RKO (cell line): Measurements from ENCODE around the gene NRIP1.
"Not testable (repeated sequence)": the region's sequence is repeated elsewhere in the genome, so short reads cannot be mapped to it uniquely, and the experiment has no call there.

Source experiments
- DNase-seq: peaks from one replicate; pipeline ENCODE4 v3.0.0-alpha.2; 2016; ENCODE audit warnings: low spot score

The NRIP1 gene

DNA sequence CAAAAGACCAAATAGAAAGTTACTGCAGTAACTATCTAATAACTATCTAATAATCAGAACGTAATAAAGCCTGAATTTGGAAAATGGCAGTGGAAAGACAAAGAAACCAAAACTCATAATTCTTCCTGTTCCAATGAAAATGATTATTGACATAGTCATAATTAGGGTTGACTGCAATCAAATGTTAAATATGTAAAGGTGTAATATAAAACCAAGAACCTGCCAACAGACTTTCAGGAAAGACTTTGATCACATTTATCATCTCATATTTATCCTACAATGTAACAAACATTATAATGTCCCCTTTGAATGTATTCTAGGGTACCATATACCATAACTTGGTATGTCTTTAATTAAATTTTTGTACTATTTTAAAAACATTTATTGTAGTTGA lies 26.9 kb downstream of the NRIP1 start:
- no peak for DNase-seq

DNA sequence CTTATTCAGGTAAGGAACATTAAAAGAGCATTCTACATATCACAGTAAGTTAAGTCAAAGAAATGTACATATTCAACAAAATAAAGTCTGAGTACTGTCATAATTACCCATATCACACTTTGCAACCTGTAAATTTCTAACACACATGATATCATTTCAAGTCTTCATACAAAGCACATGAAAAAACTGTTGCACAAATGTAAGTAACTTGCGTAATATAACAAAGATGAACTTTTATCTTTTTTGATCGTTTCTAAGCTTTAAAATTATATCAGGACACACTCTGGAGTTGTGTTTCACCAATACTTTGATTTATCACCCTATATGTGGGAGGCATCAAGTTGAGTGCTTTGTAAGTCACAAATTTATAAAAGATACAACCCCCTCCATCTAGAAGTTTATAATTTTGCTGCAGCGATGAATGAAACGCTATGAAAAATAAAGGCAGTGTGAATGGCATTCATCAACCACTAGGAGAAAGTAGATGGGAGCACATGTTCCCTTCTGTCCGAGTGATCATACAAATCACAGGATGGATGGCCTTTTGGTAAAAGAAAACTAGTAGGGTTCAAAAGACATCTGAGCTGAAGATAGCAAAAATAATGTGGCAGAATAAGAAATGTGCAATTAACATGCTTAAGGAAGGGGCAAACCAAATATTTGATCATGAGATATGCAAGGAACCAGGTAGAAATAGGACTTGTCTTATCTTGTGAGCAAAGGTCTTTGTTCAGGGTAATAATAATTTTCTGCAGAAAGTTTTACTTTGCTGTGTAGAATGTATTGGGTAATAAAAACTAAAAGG lies 27.5 kb downstream of the NRIP1 start:
- no peak for DNase-seq

GRCh38 chr21:15036189-15036588 lies 28.6 kb downstream of the NRIP1 start:
- DNase-seq, result no peak

GRCh38 chr21:15034126-15034853 lies 30.5 kb downstream of the NRIP1 start:
- no peak for DNase-seq

DNA sequence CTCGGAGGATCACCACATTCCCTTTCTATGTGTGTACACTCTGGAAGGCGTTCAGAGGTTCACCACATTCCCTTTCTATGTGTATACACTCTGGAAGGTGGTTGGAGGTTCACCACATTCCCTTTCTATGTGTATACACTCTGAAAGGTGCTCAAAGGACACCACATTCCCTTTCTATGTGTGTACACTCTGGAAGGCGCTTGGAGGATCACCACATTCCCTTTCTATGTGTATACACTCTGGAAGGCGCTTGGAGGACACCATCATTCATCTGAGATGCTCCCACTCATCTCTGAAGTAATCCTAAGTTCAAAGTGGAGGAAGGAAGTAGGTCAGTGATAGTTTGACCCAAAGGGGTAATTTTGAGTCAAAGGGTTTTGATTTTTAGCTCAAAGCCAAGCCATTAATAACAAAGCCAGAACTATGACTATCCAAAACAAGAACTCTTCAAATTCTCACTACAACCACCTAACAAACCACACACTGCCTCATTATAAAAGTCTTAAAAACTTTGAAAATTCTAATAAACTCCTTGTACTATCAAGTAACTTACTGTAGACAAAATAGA lies 32.9 kb downstream of the NRIP1 start:
- no peak for DNase-seq

DNA sequence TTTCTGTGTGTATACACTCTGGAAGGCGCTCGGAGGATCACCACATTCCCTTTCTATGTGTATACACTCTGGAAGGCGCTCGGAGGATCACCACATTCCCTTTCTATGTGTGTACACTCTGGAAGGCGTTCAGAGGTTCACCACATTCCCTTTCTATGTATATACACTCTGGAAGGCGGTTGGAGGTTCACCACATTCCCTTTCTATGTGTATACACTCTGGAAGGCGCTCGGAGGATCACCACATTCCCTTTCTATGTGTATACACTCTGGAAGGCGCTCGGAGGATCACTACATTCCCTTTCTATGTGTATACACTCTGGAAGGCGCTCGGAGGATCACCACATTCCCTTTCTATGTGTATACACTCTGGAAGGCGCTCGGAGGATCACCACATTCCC lies 33.4 kb downstream of the NRIP1 start:
- not testable (repeated sequence) for DNase-seq

DNA sequence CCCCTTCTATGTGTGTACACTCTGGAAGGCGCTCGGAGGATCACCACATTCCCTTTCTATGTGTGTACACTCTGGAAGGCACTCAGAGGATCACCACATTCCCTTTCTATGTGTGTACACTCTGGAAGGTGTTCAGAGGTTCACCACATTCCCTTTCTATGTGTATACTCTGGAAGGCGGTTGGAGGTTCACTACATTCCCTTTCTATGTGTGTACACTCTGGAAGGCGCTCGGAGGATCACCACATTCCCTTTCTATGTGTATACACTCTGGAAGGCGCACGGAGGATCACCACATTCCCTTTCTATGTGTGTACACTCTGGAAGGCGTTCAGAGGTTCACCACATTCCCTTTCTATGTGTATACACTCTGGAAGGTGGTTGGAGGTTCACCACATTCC lies 33.9 kb downstream of the NRIP1 start:
- peak; percentile 30 for DNase-seq

DNA sequence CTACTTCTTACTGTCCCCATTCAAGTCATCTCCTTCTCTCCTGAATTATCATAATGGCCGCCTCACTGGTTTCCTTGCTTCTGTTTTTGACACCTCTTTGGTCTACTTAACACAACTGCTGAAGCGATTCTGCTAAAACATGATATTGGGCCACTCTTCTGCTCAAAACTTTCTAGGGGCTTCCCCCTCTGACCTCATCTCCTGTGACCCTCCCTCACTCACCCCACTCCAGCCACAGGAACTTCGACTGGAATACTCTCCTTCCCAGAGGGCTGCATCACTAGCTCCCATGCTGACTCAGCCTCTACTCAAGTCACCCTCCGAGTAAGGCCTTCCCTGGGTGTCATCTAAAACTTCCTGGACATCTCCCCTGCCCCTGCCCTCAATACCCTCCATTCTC lies 35.7 kb downstream of the NRIP1 start:
- DNase-seq, result no peak

DNA sequence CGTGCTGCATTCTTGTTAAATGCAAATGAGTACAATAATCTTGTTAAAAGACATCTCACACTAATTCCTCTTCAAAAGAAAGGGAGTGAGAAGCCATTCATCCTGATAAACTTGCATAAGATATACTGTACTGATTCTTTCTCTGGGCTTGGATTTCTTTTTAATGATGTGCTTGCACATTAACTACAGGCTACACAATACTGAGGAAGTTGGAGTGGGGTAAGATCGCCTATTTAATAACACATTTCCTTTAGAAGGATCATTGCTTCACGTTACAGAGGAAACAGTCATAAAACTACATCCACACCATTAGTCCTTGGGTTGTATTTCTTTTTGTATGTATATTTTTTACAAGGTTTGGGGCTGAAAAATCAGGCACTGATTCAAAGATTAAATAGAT lies 36.6 kb downstream of the NRIP1 start:
- no peak for DNase-seq

GRCh38 chr21:15027056-15027455 lies 37.7 kb downstream of the NRIP1 start:
- no peak for DNase-seq

DNA sequence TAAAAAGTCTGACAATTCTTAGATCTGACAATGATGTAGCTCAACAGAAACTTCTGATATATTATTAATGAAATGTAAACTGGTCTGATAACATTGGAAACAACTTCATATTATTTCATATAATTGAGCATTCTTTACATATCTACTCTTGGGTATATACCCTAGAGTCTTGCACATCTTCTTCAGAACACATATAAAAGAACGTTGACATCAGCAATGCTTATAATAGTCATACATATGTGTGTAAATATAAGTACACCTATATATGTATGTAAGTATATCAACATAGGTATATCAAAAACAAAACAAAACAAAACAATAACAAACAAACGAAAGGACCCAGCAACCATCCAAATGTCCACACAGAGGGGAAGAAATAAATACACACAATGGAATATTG lies 38.4 kb downstream of the NRIP1 start:
- DNase-seq, result no peak

DNA sequence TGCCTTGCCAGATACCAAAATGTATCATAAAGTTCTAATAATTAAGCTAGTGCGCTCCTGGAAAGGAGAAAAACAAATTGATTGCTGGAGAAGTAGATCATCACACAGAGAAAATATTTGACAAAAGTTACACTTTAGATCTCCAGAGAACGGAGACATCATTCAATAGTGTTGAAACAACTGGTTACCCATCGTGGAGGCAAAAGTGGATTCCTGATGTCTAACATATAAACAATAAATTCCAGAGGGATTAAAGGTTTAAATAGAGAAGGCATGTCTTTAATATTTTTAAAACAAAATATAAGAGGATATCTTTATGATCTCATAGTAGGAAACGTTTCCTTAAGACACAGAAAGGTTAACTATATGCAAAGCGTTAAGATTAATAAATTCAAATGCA lies 41.0 kb downstream of the NRIP1 start:
- no peak for DNase-seq

DNA sequence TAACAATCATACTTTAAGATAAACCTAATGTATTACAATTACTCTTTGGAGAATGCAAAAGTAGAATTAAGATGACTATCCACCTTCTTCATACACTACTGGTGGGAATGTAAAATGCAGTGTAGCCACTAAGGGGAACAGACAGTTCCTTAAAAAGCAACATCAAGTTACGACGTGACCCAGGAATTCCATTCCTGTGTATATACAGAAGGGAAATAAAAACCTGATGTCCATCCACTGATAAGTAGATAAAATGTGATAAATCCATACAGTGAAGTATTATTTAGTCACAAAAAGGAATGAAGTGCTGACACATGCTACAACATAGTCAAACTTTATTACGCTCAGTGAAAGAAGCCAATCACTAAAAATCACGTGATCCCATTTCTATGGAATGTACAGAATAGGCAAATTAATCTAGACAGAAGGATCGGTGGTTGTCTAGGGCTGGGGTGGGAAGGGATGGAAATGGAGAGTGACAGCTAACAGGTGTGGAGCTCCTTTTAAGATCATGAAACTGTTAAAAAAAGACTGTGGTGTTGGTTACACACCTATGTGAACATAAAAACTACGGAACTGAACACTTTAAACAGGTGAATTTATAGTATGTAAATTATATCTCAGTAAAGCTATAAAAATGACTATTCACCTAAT lies 42.1 kb downstream of the NRIP1 start:
- DNase-seq, result no peak

DNA sequence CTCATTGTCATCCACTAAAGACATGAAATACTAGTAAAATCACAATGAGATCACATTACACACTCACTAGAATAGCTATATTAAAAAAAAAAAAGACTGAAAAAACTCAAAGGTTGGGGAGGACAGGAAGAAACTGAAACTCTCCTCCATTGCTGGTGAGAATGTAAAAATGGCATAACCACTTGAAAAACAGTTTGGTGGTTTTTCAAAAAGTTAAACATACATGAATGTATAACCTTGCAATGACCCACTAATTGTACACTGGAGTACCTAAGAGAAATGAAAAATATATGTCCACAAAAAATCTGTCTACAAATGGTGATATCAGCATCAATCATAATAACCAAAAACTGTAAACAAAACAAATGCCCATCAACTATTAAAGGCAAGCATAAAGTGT lies 44.0 kb downstream of the NRIP1 start:
- DNase-seq, result no peak

DNA sequence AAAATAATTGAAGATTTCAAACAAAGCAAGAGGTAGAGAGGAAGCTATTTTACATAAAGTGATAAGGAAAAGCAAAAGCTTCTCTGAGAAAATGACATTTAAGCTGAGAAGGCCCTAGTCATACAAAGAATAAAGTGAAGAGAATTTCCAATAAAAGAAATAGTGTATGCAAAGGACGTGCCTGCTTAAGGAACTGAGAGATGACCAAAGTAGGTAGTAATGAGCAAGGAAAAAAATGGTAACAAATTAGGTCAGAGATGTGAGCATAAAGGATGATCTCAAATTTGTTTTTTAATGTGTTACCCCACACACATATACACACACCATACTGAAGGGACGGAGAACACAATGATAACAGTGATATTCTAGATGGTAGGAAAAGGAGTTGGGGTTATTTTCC lies 46.4 kb downstream of the NRIP1 start:
- no peak for DNase-seq

- DNase-seq, result peak; percentile 55
These were observed 49.0 kb downstream of the NRIP1 start for GRCh38 chr21:15015622-15016471.

DNA sequence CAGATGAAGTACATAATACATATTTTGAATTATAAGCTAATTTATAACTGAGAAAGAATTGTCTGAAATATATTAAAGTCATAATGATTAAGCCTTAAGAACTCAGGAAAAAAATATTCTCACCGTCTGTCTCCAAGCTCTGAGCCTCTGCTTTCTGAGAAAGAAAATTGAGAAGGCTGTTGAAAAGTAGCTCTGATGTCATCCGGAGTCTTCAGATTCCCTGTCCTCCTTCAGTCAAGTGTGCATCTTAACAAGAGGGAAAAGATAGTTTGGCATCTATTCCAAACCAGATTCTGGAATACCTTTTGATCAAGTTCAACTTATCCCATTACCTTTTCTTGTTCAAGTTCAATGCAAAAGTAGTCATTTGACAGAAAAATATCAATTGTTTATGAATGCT lies 50.6 kb downstream of the NRIP1 start:
- no peak for DNase-seq

DNA sequence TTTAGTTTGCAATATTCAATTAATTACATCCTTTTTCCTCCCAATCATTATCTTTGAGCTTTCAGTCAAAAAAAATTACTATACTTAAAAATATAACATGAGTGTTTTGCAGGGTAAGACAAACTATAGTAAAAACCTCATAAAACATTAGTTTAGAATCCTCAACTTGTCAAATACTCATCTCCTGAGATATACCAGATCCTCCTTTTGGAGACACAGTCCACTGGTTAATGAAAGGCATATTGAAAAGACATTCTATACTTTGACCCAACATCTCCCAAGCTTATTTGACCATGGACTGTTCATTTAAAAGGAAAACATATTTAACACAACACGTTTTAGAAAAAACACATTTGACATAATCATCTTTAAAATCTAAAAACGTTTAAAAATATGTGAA lies 52.8 kb downstream of the NRIP1 start:
- DNase-seq, result no peak

DNA sequence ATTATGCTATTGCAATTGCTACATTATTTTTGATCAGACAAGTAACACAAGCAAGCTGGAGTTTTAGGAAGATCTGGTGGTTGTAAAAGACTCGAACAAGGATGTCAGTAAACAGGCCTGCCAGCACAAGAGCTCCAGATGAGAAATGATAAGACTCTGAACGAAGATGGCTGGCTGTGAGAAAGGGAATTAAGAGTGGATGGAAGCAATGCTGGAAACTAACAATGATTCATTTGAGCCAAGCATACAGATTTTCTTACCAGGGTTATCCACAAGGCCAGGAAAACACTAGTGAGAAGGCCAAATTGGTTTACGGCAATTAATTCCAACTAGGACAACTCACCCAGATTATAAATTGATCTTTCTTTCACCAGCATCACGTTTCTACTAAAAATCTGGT lies 54.2 kb downstream of the NRIP1 start:
- no peak for DNase-seq

- DNase-seq, result no peak
These were observed 54.9 kb downstream of the NRIP1 start for GRCh38 chr21:15009837-15010363.

- DNase-seq, result no peak
These were observed 57.0 kb downstream of the NRIP1 start for GRCh38 chr21:15007716-15008296.
